HS-27A (cell line): ENCODE results near the gene NPC1.
"Not testable (repeated sequence)": the region's sequence is repeated elsewhere in the genome, so short reads cannot be mapped to it uniquely, and the experiment has no call there.

ENCODE experiments used
- DNase-seq: peaks from one replicate; pipeline ENCODE4 v3.0.0-alpha.2; 2012; ENCODE audit warnings: low read depth, missing footprints

Gene NPC1

DNA sequence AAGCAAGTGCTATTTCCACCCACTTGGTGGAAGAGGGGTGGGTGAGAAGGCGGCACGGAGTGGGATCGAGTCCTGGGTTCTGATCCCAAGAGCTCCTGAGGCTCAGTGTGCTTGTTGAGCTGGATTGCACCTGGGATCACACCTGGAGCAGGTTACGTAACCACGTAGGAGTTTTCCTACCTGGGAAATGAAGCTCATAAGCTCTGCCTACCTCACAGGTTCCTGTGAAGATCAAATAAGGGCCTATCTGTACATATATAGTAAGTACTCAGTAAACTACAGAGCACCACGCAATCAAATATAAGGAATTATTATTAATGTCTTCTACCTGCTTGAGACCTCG, 11.0 kb downstream of the NPC1 start:
- DNase-seq, result no peak

DNA sequence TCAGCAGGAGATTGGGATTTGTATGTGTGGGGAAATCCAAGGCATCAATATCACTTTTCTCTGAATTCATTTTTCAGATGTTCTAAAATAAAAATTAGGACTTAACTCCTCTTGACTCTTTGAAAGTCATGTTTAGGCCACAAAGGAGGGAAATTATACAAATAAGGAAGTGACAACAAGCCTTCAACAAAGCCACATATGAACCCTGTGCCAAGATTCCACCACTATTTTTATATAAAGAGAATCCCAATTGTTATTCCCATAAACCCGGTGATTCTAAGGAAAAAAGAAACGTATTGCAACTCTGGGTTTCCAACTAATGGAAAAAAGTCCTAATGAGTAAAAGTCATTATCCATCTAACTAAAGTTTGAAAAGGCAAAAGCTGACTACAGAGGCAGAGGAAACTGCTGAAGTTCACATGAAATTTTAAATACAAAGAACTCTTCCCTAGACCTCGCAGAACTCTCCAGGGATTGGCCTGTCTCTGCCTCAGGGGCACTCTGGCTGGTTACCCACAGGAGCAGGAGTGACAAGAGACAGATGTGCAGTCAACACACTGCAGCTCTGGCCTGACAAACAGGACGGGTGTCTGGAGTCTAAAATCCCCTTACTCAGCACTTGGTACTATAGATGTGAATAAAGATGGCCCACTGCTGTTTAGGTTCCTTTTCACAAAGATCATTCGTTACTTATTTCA, 11.5 kb downstream of the NPC1 start:
- no peak for DNase-seq

DNA sequence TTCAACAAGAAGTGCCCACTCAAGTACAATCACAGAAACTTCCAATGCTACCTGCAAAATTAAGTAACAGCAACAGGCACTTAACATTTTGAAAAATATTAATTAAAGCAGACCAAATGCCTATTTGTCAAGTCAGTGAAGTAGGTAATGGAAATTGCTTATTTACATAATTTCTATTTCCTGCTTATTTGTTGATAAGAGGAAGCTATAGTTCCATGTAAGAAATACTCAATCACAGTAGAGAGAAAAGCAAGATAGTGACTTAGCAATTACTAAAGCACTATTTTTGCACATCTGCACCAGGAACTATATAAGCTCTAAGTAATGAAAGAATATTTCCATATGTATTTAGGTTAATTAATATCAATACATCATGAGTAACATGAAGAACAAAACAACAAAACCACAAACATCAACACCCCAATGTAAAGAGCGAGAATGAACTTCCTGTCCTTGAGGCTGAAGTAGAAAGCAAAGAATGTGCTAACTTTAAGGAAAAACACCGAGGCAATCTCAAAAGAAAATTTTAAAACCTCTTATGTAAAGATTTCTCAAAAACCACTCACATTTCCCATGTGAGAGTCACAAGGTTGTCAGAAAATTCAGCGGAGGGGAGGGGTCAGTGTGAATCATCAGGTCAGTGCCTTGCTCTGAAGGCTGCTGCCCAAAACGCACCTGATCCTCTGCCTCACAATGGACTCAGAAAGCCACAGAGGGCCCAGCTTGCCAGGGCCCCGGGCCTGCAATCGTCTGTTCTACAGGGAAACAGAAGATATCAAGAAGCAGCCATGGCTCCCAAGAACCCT, 12.5 kb downstream of the NPC1 start:
- peak; percentile 48 for DNase-seq

DNA sequence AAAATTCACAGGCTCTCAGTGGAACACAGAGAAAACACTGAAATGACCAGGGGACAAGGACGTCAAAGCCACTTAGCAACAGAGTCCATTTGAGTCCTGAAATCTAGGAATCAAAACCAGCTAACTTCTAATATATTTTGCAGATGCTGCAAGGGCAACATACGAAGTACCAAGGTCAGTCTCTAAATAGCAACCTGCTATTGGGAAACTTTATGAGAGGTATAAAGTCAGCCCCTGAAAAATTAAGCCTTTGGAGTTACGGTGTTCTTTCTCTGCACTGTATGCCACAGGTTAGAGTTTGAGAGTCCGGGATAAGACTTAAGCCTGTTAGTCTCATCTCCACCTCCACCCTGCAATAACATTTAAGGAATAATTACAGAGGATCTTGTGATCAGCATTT, 13.3 kb downstream of the NPC1 start:
- no peak for DNase-seq

DNA sequence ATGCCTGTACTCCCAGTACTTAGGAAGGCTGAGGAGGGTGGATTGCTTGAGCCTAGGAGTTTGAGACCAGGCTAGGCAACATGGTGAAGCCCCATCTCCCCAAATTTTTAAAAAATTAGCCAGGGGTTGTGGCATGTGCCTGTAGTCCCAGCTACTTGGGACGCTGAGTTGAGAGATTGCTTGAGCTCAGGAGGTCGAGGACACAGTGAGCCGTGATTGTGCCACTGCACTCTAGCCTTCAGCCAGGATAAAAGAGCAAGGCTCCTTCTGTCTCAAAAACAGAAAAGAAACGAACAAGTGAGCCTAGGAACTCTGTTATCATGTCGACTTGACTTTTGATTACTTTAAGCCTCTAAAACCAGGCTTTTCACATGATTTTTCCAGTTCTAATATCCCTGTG, 13.7 kb downstream of the NPC1 start:
- no peak for DNase-seq

DNA sequence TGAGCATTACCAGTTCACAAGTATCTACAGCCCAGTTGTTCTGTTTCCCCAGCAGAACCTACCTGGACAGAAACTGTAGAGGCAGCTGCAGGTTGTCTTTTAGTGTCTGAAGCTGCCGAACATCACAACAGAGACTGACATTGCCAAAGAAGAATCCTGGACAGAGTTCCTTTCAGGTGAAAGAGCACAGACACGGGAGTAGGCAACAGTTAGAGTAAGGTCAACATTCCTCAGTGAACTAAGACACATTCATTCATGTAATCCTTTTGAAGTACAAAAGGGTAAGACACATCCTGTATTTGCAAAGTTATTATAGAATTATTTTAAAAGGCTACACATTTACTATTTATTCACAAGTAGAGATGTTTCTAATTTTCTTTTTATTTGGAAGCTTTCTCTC, 14.3 kb downstream of the NPC1 start:
- DNase-seq, result no peak

DNA sequence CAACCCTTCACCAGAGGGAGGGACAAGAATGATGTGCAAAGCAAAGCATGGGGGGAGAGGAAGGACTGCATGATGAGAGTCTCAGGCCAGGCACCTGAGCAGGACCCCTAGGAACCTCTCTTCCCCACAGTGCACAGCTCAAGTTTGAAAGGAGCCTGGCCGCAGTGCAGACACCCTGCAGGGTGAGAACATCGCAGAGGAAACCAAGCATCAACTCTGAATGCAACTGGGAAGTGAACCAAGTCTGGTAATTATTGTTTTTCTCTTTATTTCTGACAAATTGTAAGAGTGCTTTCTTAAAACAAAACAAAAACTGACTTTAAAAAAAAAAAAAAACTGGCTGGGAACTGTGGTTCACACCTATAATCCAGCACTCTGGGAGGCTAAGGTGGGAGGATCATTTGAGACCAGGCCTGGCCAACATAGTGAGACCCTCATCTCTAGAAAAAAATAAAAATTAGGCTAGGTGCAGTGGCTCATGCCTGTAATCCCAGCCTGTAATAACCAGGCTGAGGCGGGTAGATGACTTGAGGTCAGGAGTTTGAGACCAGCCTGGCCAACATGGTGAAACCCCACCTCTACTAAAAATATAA, 15.3 kb downstream of the NPC1 start:
- no peak for DNase-seq

DNA sequence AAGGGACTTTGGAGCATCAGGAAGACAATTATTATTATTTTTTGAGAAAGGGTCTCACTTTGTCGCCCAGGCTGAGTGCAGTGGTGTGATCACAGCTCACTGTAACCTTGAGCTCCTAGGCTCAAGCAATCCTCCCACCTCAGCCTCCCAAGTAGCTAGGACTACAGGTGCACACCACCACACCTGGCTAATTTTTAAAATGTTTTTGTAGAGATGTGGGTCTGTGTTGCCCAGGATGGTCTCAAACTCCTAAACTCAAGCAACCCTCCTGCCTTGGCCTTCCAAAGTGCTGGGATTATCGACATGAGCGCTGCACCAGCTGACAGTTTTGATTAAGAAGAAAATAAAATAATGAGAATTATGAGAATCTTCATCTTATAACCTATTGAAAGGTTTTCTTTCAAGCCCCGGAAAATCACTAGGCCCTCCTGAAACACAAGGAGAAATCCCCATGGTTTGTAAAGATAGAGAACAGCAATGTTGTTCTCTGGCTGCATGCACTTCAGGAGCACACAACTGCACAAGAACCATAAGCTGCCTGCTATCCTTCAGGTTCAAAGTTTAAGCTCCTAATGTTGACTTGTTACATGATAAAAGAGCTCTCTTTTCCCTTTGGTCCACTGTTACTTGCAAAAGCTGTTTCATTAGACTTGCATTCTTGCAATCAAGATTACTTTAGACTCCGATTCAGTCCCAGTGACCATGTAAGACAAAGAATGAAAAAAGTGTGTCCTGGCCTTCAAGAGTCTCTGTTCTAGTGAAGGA, 16.8 kb downstream of the NPC1 start:
- DNase-seq, result no peak

DNA sequence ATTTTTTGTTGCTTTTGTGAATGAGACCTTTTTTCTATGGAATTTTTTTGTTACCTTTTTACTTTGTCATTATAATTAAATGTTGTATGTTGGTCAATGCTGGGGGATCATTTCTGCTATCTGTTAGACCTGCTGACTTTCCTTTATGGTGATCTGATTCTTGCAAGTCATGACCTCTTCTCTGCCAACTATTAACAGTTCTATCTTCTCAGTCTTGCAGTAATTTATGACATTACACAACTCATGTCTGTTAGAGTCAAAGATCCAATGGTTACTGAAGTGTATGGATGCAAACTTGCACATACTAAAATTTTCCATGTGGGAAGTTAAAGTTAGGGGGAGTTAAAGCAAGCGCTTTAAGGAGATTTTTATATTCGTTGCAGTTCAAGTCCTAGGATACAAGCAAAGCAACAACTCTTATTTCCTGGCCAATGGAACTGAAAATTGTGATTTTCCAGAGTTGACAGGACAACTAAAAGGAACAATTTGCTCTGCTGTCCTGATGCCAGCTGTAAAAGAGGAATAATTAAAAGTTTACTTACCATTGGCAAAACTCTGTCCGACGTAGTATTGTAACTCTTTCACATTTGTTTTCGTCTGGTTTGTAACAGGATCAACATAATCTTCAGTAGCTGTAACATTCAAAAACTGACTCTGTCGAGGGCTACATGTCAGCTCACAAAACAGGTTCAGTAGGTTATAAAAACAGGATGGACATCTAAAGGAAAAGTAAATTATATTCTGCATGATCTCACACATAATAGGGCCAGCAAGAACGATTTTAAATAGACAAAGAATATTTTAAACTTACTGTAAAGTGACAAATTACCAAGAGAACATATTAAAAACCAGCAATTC, 17.8 kb downstream of the NPC1 start:
- no peak for DNase-seq

DNA sequence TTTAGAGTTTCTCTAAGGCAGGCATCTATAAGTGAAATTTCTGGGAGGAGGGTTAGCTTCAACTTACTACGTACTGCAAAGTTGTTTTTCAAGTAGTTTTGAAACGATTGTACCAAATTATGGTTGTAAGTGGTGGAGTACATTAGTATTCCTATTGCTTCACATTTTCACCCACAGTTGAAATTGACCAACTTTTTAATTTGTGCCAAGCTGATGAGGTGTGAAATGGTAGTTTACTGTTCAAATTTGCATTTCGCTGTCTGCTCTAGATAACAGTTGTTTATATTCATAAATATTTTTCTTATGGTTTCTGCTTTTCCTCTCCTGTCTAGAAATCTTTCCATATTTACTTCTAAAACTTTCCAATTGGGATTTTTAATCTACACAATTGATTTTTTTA, 18.6 kb downstream of the NPC1 start:
- DNase-seq, result no peak

DNA sequence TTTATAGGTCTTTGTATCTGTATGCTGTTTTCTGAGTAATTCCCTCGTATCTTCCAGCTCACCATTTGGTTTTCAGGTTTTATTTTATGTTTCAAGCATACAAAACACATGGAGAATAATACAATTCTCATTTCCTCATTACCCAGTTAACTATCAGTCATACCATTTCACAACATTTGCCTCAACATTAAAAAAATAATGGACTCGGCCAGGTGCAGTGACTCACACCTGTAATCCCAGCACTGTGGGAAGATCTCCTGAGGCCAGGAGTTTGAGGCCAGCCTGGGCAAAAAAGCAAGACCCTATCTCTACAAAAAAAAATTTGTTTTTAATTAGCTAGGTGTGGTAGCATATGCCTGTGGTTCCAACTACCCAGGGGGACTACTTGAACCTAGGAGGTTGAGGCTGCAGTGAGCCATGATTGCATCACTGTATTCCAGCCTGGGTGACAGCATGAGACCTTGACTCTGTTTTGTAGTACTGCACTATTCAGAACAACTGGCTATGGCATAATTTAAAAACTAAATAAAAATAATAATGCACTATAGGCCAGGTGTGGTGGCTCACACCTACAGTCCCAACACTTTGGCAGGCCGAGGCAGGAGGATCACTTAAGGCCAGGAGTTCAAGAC, 20.3 kb downstream of the NPC1 start:
- no peak for DNase-seq

DNA sequence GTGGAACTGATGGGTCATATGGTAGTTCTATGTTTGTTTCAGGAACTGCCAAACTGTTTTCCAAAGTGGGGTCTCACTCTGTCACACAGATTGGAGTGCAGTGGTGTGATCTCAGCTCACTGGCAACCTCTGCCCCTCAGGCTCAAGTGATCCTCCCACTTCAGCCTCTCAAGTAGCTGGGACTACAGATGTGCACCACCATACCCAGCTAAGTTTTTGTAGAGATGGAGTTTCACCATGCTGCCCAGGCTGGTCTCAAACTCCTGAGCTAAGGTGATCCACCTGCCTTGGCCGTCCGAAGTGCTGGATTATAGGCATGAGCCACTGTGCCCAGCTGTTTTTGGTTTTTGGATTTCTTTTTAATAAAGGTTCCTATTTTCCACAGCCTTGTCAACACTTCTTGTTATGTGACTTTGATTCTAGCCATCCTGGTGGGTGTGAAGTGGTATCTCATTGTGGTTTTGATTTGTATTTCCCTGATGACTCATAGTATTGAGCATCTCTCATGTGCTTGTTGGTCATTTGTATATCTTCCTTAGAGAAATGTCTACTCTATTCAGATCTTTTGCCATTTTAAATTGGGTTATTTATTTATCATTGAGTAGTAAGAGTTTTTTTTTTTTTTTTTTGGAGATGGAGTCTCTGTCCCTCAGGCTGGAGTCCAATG, 22.8 kb downstream of the NPC1 start:
- DNase-seq, result no peak

DNA sequence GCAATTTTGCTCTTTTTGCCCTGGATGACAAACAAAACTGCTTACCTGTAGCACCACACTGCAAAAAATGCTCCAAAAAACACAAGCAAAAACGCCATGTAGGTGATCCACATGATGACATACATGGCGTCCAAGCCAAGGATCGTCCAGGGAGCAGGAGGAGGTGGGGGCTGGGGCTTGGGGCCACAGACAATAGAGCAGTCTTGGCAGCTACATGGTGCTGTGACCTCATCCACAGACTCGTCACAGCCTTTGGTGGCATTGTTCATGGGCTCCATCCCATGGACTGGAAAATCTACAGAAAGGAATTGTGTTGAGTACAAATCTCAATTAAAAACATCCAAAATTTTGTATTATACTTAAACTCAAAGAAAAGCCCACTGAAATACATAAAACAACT, 26.1 kb downstream of the NPC1 start:
- no peak for DNase-seq

DNA sequence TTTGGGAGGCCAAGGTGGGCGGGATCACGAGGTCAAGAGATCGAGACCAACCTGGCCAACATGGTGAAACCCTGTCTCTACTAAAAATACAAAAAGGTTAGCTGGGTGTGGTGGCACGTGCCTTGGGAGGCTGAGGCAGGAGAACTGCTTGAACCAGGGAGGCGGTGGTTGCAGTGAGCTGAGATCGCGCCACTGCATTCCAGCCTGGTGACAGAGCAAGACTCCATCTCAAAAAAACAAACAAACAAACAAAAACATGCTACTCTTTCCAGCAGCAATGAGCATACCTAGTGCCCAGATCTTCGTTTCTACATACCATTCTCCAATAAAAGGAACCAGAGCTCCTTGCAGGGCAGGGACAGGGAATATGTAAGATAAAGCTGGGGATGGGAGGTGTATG, 28.8 kb downstream of the NPC1 start:
- not testable (repeated sequence) for DNase-seq

DNA sequence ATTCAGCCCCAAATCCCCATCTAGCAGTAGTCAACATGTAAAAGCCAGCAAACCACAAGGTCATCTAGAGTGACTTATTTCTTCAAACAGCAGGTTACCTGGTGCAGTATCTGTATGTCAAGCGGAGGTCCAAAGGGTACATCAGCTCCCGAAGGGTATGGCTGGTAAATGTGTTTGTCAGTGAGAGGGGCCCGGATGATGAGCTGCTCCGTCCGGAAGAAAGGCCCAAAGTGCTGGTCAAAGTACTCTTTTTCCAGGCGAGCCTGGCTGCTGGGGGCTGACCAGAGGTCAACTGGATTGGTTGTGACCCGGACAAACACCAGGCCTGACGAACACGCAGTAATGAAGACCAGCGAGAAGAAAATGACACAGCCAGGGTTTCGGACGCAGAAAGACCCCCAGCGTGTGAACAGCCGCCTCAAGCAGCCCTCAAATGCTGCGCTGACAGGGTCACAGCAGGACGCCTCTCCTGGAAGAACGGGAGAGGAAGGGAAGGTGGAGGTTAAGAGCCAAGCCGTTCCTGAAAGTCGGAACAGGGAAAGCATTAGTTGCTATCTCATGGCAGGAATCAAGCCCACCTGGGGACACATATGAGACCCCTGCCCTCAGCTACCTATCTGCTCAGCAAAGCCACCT, 30.0 kb downstream of the NPC1 start:
- DNase-seq, result no peak

DNA sequence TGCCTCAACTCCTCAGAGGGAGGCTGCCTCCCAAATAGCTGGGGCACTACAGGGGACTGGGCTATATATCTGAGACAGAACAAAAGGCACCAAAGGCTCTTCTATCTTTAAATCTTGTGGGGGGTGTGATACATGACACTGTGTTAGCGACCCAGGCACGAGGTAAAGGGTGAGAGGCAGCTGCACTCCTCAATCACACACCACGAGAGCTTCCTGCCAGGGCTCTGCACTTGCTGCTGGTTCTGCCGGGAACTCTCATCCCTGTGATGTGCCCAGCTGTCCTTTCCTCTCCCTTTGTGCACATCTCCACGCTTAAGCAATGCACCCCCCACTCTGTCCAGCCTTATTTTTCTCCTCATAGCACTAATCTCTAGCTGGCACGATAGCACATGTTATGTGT, 32.4 kb downstream of the NPC1 start:
- no peak for DNase-seq

DNA sequence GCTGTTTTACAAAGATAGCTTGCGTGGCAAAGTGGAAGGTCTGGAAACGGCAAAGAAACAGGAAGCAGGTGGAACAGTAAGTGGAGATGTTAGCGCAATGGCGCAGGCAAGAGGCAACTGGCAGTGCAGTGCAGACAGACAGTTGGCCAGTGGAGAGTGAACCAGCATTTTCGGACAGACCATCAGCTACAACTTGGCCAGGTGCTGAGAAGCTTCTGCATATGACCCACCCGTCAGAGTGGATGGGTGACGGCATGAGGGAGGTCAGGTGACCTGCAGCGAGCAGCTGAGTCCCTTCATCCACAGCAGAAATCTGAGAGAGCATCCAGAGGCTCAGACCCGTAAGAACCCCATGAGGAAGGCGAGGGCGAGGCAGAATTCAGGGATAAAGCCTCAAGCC, 33.8 kb downstream of the NPC1 start:
- DNase-seq, result no peak

DNA sequence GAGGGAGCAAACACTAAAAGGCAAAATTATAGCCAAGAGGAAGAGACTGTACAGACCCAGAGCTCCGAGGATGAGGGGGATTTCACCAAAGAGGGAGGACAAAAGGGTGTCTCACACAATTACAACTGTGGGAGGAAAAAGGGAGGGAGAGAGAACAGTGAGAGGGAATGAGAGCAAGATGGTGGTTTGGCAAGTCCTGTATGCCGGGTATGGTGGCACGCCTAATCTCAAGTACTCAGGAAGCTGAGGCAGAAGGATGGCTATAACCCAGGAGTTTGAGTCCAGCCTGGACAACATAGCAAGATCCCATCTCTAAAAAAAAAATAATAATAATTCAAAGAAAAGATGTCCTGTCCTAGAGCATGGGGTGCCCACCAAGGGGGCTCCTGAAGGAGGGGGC, 34.3 kb downstream of the NPC1 start:
- DNase-seq, result no peak

DNA sequence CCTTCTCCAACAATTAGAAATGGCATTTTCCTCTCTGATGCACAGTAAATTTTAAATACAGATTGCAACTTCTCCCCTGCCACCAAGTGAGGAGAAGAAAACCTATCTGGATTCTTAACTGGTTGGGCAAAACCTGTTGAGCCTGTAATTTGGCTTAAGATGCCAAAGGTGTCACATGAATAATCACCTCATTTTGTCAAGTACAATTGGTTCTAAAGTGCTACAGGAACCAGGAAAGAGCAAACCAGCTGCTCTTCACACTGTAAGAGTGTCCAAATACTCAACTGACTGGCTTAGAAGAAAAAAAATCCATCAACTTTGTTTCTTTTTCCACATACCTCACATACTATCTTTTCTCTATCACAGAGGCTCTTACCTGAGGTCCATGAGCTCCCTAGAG, 35.4 kb downstream of the NPC1 start:
- DNase-seq, result no peak

DNA sequence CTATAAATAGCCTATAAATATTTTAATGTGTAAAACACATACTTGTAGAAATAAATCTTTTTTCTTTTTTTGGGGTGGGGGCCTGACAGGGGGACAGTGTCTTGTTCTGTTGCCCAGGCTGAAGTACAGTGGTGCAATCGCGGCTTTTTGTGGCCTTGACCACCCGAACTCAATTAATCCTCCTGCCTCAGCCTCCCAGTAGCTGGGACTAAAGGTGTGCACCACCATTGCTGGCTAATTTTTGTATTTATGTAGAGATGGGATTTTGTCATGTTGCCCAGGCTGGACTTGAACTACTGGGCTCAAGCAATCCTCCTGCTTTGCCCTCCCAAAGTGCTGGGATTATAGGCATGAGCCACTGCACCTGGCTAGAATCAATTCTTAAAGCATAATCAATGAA, 37.6 kb downstream of the NPC1 start:
- DNase-seq, result no peak
